Nucleus accumbens (tissue), 56 donors: ENCODE data around the gene AGBL1.

Source experiments
- DNase-seq, 56 donors: peaks; one replicate each; lab custom pipeline; 2025; lab: John Stamatoyannopoulos, UW

The AGBL1 gene

DNA sequence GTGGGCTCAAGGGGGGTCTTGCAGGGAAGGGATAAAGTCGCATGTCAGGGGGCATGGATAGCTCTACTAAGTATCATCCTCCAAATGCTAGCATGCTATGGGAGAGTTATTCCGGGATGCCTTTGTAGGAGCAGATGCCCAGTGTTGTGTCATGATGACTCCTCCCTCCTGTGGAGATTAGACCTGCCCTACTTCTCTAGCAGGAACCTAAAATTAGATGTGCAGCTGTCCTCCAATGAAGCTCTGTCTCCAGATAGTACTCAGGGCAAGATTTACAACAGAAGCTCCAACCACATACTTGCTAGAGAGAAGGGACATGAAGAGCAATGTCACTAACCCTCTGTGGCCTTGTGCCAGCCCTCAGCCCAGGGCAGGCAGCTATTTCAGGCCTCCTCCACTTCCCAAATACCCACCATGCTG lies 82.5 kb downstream of the AGBL1 start:
- DNase-seq = peak in 1 of 56 donors; percentile 7

DNA sequence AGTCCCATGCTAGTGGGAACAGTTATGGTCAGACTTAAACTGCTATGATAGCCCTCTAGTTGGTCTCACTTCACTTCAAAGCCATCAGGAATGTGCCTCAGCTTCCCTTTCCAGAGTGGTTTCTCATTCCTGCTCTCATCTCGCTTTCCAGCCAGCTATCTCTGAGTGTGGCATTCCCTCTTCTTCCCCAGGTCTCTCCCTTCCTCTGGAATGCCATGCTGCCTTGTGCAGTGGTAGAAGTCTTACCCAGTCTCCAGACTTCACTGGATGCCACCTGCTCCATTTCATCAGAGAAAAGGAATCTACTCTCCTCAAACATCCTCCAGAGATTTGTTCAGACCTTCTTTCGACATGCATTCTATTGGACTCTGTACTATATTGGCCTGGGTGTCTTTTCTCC lies 83.0 kb downstream of the AGBL1 start:
- DNase-seq = no peak

DNA sequence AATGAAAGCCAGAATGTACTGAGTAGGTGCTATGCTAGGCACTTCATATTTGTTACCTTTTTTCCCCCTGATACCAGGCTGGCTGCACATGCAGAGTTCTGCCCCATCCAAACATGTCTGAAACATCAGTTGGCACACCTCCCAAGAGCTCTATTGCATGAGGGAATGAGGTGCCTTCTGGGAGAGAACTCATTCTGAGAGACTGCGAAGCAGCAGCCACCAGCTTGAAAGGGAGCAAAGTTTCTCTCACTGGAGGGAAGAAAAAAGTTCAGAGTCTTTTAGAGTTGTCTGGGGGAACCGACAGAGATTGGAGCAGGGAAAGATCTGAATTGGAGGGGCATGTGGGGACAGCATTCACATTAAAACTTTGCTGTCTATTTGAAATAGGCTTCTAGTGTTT lies 84.1 kb downstream of the AGBL1 start:
- DNase-seq = no peak

GRCh38 chr15:86164232-86164898 lies 84.7 kb downstream of the AGBL1 start:
- no peak for DNase-seq

DNA sequence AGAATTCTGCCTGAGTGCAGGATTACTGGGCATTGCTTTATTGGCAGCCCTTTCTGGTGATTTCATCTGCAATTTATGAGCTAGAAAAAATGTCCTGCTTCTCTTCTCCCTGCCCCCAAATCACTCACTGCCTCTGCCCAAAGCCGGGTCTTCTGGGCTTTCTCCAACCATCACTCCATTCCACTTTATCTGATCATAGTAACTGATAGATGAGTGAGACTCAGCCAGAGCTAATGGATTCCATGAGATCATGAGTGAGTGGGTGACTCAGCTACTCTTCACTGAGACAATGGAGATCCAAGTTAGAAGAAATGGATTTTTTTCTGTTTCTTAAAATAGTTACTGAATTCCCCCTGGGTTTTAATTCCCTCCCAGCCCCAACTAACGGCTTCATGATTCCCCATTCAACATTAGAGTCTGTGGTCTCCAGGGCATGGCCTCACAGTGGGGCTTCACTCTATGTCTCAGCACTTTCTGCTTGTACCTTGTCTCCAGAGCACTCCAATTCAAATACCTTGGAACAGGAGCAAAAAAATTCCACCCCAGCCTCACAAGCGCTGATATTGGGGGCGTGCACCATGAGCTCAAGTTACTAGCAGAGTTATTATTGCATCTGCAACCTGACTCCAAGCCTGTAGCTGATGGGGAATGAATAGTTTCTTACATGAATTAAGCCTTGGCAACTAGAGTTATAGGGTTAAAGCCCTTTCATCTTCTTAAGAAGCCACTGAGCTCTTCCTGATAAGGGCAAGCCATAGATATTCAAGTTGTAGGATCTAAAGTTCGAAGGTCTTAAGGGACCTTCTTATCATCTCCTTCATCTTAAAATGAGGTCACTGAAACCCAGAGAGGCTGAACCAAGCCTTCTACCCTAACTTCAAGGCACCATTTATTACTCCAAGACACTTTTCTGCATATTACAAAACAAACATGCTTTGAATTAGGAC lies 85.9 kb downstream of the AGBL1 start:
- peak in 26 of 56 donors; percentile 3 to 74 (median 34) for DNase-seq

- no peak for DNase-seq
These were observed 88.2 kb downstream of the AGBL1 start for GRCh38 chr15:86167841-86168240.

GRCh38 chr15:86178845-86179244 lies 99.2 kb downstream of the AGBL1 start:
- DNase-seq = no peak

GRCh38 chr15:86183596-86184491 lies 104.2 kb downstream of the AGBL1 start:
- DNase-seq = peak in 32 of 56 donors; percentile 2 to 78 (median 32)

DNA sequence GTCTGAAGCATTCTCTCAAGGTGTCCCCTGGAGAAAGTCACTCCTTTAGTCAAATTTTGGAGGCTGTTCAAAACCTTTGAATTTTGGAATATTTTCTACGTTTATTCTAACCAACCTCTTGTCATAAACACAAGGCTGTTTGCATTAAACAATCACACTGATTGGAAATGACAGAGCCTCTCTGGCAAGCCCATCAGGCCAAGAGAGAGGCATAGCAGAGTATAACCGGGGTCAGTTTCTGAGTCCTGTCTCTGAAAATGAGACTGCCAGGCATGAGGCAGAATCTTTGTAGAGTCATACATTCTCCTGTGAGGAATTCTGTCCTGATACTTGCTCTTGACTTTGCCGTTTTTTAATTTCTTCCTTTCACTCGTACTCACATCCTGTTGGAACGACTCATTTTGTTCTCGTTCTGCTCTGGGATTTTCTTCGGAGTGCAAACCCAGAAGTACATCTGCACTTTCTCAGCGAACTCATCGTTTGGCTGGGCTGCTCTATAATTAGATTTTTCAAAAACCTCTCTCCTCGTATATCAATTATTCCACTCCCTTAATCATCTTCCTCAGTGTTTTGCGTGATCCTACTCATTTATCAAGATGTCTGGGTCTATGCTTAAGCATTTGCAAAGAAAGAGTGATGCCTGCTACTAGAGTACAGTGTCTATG lies 114.2 kb downstream of the AGBL1 start:
- DNase-seq = no peak

DNA sequence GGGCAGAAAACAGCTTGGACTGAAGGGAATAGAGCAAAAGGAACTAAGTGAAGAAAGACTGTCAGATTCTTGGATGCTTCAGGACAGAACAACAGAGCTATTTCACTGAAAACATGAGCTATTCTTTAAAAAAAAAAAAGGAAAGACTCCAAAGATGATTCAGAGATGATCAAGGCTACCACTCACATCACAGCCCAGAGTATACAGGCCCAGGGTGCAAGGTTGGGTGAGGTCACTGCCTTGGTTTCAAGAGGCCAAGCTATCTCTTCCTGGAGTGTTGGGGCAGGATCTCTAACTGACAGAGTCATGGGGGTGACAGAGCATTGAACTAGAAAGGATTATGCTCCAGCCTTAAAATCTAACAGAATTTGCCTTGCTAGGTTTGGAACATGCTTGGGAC lies 118.1 kb downstream of the AGBL1 start:
- DNase-seq = no peak

DNA sequence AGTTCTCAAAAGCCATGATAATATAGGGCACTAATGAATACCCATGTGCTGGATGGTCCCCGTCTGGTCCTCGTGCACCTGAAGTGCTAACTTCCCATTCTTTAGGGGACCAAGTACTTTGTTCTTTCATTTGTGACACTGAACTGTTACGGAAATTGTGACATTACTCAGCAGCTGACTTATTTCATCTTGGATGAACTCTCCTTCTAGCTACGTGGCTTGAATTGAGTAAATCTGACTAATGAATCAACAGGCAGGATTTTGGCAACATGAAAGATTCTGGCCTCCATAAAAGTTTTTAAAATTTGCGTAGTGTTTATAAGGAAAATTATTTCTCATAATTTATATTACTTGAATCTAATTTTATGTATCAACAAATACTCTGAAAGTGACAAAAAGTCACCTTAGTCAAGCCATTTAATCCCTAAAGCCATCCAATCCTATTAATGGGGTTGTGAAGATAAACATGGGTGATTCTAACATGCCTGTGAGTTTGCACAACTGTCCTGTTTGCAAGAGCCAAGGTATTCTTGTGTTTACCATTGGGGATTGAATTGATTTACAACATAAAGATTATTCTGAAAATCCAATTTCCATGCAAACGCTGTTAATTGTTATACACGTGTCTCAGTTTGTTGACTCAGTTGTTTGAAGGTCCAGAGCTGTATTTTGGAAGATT lies 119.9 kb downstream of the AGBL1 start:
- DNase-seq = no peak

- peak in 2 of 56 donors; percentile 1 to 10 for DNase-seq
These were observed 121.8 kb downstream of the AGBL1 start for GRCh38 chr15:86201313-86202008.

GRCh38 chr15:86203462-86203861 lies 123.8 kb downstream of the AGBL1 start:
- DNase-seq = no peak

- no peak for DNase-seq
These were observed 125.4 kb downstream of the AGBL1 start for GRCh38 chr15:86205096-86205495.

DNA sequence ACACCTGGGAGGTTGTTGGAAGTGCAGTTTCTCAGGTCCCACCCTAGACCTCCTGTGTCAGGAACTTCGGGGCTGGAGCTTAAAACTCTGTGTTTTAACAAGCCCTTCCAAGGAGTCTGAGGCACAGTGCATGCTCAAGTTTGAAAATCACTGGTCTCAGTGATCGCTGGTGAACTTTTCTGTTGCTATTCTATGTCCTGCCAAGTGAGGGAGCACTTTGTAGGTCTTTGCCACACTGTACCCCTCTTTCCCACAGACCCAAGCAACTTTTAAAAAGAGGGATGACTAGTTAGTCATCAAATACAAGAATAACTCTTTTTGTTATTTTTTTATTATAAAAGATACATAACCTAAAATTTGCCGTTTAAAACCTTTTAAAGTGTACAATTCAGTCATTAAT lies 133.7 kb downstream of the AGBL1 start:
- DNase-seq = no peak

DNA sequence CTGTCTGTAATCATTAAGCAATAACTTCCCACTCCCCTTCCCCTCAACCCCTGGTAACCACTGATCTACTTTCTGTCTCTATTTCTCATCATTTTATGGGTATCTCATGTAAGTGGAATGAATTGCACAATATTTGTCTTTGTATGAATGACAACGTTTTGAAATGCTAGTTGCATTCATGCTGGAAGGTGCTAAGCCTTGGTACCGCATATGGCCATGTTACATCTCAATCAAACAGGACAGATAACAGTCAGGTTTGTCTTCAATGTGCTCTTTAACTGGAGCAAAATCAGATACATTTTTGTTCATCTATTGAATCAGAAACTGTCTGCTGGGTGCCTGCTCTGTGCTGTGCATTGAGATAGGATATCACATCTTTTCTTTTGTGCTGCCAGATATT lies 134.2 kb downstream of the AGBL1 start:
- DNase-seq = no peak

DNA sequence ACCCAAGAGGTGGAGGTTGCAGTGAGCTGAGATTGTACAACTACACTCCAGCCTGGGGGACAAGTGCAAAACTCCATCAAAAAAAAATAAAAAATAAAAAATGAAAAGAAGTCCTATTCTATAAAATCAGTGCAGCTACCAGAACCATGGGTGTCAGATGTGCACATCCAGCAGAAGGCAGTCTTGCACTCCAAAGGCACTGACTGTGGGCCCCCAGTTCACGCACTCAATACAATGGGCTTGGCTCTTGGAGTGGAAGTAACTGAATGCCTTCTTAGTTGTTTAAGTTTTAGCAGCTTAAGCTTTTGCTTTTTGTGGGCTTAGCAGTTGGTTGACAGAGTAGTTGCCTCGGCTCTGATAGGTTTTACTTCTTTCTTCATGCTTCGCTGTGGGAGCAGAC lies 141.4 kb downstream of the AGBL1 start:
- DNase-seq = no peak

DNA sequence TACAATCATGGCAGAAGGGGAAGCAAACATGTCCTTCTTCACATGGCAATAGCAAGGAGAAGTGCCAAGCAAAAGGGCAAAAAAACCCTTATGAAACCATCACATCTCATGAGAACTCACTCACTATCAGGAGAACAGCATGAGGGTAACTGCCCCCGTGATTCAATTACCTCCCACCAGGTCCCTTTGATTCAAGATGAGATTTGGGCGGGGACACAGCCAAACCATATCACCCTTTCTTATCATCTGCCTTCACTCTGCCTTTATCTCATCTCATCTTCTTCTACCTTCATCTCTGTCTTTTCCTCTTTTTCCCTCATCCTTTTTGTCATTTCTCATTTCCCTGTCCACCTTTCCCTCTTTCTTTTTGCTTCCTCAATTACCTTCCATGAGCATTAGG lies 149.6 kb downstream of the AGBL1 start:
- DNase-seq = no peak

DNA sequence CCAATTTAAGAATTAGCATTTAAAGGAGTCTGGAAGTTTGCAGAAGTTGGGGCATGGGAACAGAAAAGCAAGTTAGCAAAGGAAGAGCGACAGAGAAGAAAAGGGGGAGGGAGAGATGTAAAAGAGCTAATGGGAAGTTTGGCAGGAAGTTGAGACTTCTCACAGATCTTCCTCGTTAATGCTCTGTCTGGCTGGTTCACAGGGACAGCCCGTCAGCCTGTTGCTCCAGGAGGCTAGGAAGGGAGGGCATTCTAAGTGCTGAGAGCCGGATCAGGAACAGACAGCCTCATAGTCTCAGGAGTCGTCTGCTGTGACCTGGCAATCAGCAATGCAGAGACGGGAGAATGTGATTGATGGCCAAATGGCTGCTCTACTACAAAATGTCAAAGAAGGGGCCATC lies 150.3 kb downstream of the AGBL1 start:
- no peak for DNase-seq
